Measurements from ENCODE around the gene SDCCAG8.

Gene SDCCAG8

DNA sequence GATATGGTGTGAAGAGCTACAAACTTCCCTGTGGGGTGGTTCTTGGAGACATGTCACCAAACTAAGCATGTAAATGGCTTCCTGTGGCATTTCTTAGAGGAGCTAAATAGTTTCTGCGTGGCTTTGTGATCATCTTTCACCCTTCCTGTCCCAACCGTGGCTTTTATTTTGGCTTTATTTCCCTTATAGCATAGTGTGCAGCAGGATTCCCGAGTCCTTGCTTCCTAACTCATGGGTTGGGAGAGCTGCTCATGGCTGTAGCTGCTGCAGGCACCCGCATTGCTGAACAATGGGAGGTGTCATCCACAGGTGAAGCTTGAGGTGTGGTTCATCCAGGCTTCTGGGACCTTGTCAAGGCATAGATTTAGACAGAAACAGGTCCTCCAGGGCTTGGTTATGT lies 192.0 kb downstream of the SDCCAG8 start:
- no peak for ATAC-seq
- Mint-ChIP-seq H3K36me3 (peaks cover 14% of the 10 kb centered on the region), H3K4me3 (no peak overlapping the region), H3K9me3 (no peaks in the 10 kb centered on the region), H3K27ac (no peak overlapping the region), H3K27me3 (no peaks in the 10 kb centered on the region), H3K4me1 (peaks cover 19% of the 10 kb centered on the region)

DNA sequence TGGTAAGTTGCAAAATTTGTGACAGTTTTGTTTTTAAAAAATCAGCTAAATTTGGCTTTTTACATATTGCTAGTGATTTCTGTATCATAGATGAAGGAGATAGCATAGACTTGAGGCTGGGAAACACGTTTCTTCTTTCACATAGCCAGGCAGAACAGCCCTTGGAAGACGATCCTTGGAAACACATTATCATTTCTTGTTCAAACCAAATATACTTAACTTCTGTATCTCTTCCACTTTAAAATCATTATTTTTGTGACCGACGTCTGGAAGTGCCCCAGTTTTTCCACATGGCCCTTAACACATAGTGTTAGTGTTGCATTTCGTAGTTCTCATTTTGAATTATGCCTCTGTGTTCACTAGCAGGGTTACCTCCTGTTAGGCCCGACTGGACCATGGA lies 193.5 kb downstream of the SDCCAG8 start:
- Mint-ChIP-seq H3K27ac (no peak overlapping the region), H3K4me3 (no peak overlapping the region), H3K4me1 (peaks cover 13% of the 10 kb centered on the region), H3K36me3 (peaks cover 14% of the 10 kb centered on the region), H3K9me3 (no peaks in the 10 kb centered on the region), H3K27me3 (no peaks in the 10 kb centered on the region)
- ATAC-seq, result no peak

DNA sequence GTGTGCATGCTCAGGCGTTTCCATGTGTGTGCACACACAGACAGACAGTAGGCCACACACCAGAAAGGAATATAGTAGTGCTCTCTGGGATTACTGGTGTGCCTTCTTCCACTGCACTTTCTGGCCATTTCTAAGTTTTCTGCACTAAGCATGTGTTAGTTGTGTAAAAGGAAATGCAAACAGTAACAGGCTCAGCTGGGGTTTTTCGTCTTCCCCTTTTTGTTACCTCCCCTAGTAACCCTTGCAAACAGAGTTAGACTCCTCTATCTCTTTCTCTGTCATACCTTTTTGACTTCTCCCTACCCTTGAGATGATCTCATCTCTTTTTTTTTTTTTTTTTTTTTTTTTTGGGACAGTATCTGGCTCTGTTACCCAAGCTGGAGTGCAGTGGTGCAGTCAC lies 196.3 kb downstream of the SDCCAG8 start:
- Mint-ChIP-seq H3K4me3 (no peak overlapping the region), H3K4me1 (peaks cover 13% of the 10 kb centered on the region), H3K36me3 (peaks cover 23% of the 10 kb centered on the region), H3K27me3 (no peaks in the 10 kb centered on the region), H3K9me3 (no peaks in the 10 kb centered on the region), H3K27ac (no peak overlapping the region)
- peak; percentile 31 for ATAC-seq

DNA sequence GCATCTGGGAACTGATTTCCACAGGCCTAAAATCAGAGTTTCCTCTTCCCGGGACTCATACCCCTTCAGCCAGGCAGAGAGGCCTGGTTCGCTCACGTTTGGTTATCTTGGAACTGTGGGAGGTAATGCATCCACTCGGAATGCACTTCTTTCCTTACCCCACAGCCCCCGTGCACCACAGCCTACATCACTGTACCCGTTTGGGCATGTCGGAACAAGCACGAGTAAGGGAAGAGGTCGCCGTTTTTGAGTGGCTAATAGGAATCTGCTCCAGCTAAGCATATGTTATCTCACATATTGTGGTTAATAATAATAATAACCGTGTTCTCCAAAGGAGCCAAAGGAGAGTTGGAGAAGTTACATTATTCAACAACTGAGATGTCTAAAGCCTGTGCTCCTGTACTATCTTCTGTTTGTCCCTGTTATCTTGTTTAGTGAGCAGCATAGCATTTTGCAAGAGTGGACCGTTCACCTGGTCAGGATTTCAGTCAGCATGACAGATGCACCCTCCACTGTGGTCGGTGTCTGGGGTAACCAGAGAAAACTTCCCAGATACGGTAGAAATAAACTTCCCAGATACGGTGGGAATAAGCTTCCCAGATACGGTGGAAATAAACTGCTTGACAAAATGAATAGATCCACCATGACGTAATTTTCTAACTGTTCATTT lies 198.6 kb downstream of the SDCCAG8 start:
- ATAC-seq, result no peak
- H3K36me3 Mint-ChIP-seq, result peaks cover 23% of the 10 kb centered on the region
- no peaks in the 10 kb centered on the region for H3K27me3 Mint-ChIP-seq
- H3K9me3 Mint-ChIP-seq, result no peaks in the 10 kb centered on the region
- no peak overlapping the region for H3K27ac Mint-ChIP-seq
- H3K4me3 Mint-ChIP-seq, result no peak overlapping the region
- peaks cover 24% of the 10 kb centered on the region for H3K4me1 Mint-ChIP-seq

DNA sequence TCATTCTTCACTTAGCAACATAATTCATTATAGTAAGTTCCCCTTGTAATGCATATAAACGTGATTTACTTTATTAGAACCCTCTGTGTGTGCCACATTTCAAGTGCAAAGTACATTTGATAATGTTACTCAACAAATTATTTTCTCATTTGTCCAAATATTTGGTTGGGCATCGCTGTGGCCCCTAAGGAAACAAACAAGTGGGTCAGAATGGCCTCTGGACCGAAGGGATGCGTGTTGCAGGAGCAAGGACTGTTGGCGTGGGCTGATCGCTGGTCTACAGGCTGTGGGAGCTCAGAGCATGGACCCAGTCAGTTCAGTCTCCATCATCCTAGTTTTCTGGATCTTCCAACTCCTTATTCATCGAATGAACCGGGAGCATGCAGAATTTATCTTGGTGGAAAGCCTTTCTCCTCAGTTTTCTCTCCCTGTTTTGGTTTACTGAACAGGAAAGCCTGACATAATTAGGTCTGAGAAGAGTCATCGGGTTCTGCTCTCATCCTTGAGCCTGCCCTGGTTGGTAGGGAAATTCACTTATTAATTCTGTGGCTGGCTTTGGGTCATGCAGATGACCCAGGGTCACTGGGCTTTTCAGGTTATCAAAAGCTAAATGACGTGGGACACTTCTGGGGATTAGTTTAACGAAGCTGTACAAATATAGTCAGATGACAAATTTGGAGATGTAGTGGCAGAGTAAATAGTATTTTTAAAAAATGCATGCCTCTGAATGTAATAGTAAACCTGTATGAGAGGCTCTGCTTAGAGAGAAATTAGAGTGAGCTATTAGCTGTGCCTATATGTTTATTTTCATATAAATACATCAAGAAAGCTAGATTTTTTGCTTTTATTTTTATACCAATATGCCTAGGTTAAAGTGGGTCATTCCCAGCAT lies 200.2 kb downstream of the SDCCAG8 start:
- no peak overlapping the region for H3K27ac Mint-ChIP-seq

DNA sequence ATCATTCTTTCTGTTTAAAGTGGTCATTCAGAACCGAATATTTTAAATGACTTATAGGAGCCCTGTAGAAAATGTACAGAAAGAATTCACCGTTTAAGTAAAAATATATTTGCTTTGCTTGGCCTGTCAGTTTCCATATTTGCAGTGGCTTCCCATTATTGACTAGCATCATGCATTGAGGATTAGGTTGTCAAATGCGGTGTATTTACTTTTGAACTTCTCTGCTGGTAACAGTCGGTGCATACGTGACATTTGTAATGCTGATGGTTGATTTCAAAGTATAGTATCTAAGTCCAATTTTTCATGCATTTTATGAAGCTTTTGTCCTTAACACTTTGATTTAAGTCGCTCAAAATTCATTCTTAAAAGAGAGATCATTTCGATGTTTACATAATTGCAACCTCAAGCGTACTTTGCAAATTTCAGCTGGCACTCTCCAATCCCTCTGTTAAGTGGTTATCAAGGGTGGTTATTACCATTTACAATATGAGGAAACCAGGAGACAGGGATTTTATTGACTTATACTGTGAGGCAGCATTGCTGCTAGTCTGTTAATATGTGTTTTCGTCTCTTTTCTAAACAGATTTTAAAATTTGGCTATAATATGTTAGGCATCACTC lies 201.6 kb downstream of the SDCCAG8 start:
- Mint-ChIP-seq H3K9me3 (no peaks in the 10 kb centered on the region), H3K27me3 (no peaks in the 10 kb centered on the region), H3K36me3 (peaks cover 38% of the 10 kb centered on the region), H3K27ac (no peak overlapping the region), H3K4me3 (no peak overlapping the region), H3K4me1 (peaks cover 12% of the 10 kb centered on the region)
- ATAC-seq, result no peak

More for the DNA sequence above, 200.2 kb downstream of the SDCCAG8 start:
- Mint-ChIP-seq H3K4me3 (no peak overlapping the region), H3K27me3 (no peaks in the 10 kb centered on the region), H3K4me1 (peaks cover 25% of the 10 kb centered on the region), H3K36me3 (peaks cover 32% of the 10 kb centered on the region), H3K9me3 (no peaks in the 10 kb centered on the region)
- no peak for ATAC-seq

DNA sequence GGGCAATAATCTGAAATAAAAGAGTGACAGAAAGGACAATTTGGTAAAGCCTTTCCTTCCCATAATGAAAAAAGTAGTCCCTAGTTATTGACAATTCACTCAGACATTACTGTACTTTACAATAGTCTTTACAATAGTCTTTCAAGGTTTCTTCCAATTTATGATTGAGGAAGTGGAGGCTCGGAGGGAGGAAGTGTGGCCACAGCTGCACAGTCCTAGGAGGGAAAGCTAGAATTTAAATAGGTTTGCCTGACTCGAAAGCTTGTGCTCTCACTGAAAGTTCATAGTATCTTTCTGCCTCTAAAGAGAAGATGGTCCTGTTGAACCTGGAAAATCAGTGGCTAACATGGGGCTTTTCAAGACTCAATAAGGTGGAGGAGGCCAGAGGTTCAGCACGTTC lies 203.2 kb downstream of the SDCCAG8 start:
- Mint-ChIP-seq H3K4me1 (peaks cover 12% of the 10 kb centered on the region), H3K27ac (no peak overlapping the region), H3K9me3 (no peaks in the 10 kb centered on the region), H3K36me3 (peaks cover 38% of the 10 kb centered on the region), H3K27me3 (no peaks in the 10 kb centered on the region), H3K4me3 (no peak overlapping the region)
- ATAC-seq, result no peak

DNA sequence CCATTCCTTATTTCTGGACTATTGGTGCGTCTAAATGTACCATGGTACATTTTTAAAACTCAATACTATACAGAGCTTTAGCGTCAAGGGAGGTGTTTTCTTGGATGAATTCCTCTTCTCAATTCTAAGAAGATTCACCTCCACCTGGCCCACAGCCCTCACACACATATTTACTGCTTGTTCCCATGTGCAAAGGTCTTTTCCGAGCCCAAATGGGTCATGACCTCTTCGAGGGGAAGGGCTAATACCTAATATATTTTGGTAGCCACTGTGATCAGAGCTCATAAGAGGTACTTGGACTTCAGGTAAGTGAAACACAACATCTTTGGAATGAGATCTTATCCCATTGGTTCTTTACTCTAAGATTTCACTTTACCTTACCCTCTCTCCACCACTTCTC lies 205.9 kb downstream of the SDCCAG8 start:
- H3K9me3 Mint-ChIP-seq, result no peaks in the 10 kb centered on the region
- no peaks in the 10 kb centered on the region for H3K27me3 Mint-ChIP-seq
- H3K4me3 Mint-ChIP-seq, result no peak overlapping the region
- ATAC-seq, result no peak
- peaks cover 12% of the 10 kb centered on the region for H3K4me1 Mint-ChIP-seq
- no peak overlapping the region for H3K27ac Mint-ChIP-seq
- peaks cover 29% of the 10 kb centered on the region for H3K36me3 Mint-ChIP-seq

DNA sequence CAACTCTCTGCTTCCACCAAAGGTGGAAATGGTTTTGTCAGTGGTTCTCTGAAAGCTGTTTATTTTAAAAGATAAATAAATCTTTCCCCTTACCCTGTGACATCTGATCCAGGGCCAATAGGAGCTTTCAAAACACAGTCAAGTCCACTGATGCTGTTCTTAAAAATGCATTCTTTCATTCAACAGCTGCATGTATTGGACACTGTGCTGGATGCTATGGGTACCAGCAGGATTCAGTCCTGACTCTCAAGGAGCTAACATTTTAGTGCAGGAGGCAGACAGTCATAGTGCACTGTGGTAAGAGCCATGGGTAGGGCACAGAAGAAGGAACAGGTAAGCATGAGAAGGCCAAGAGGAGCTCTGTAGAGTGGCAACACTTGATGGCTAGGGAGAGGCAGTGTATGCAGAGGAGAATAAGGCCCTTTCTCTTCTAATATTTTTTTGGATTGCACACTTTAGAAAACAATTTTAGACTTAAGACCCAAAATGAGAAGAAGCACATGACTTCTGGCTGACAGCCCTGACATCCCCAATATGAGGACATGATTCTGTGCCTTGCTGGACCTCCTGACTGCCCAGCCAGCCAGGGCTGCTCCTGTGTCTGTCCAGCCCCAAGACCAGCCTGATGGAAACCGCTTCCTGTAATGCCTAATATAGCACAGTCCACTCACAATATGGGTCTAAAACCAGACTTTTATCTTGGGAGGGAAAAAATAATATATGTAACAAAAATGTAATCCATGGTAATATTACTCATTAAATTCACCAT lies 207.3 kb downstream of the SDCCAG8 start:
- no peaks in the 10 kb centered on the region for H3K27me3 Mint-ChIP-seq
- peaks cover 12% of the 10 kb centered on the region for H3K4me1 Mint-ChIP-seq
- H3K9me3 Mint-ChIP-seq, result no peaks in the 10 kb centered on the region
- peaks cover 33% of the 10 kb centered on the region for H3K36me3 Mint-ChIP-seq
- no peak for ATAC-seq
- H3K27ac Mint-ChIP-seq, result no peak overlapping the region
- H3K4me3 Mint-ChIP-seq, result no peak overlapping the region

DNA sequence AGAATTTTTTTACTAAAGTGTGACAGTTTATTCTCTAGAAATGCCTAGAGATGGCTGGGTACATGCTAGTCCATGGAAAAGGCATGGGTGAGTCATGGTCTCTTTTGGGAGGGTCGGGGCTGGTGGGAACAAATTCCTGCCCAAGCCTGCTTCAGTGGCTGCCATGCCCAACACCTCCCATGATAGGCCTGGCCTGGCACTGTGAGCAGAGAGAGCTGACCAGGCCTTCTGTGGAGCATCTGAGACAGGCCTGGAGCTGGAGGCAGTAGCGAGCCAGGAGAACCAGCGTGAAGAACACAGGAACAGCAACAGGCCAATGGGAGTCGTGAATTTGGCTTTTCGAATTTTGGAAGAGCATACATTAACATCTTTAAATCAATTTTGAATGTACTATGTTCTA lies 209.2 kb downstream of the SDCCAG8 start:
- no peak for ATAC-seq
- no peaks in the 10 kb centered on the region for H3K9me3 Mint-ChIP-seq
- no peaks in the 10 kb centered on the region for H3K27me3 Mint-ChIP-seq
- no peaks in the 10 kb centered on the region for H3K4me1 Mint-ChIP-seq
- H3K36me3 Mint-ChIP-seq, result peaks cover 39% of the 10 kb centered on the region
- no peak overlapping the region for H3K4me3 Mint-ChIP-seq
- H3K27ac Mint-ChIP-seq, result no peak overlapping the region

DNA sequence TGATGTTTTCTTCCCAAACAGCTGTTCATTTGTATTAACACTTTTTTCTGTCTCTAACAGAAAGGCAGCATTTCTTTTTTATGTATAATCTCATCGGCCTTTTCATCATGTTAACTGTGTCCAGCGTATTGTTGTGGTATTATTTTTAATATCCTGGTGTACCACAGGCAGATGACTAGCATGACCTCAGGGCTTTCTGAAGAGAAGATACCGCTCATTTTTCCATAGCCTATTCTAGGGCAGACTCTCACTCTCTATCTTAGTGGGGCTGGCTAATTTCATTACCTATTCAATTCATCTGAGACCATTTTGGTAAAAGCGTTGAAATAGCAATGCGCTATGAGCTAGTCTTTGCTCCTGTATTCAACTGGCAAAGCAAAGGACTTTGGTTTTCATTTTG lies 209.9 kb downstream of the SDCCAG8 start:
- peaks cover 39% of the 10 kb centered on the region for H3K36me3 Mint-ChIP-seq
- no peaks in the 10 kb centered on the region for H3K4me1 Mint-ChIP-seq
- peak; percentile 16 for ATAC-seq
- no peak overlapping the region for H3K27ac Mint-ChIP-seq
- H3K4me3 Mint-ChIP-seq, result no peak overlapping the region
- no peaks in the 10 kb centered on the region for H3K27me3 Mint-ChIP-seq
- H3K9me3 Mint-ChIP-seq, result no peaks in the 10 kb centered on the region

DNA sequence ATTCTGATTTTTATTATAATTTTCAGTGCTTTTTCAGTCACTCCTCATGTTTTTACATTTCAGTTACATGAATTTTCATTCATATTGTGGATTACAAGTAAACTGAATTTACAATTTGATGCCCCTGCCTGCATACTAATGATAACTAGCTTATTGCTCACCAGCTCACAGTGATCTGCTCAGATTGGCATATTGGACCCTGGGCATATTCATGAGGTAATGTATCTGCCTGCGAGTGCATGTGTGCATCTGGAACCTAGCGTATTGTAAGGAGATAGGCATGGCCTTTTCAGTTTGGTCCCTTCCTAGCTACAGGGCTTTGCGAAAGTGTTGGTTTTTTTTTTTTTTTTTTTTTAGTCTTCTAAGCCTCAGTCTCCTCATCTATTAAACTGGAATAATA lies 213.7 kb downstream of the SDCCAG8 start:
- no peaks in the 10 kb centered on the region for H3K9me3 Mint-ChIP-seq

DNA sequence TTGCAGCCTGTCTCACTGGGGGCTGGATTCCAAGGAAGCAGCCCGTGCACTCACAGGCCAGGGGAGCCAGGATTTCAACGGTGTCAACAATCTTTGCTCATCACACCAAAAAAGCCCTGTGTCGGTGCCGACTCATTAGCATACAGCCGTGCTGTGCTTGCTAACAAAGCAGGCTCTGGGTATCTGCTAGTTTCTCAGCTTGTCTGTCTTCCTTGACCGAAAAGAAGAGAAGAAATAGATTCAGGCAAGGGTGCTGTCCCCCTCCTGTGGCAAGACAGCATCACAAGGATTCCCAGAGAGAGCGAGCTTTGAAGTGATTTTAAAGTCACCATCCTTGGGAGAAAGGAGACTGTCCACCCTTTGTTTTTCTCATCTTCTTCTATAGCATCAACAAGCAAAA lies 214.7 kb downstream of the SDCCAG8 start:
- H3K36me3 Mint-ChIP-seq, result peaks cover 32% of the 10 kb centered on the region
- no peak overlapping the region for H3K27ac Mint-ChIP-seq
- no peak for ATAC-seq
- H3K27me3 Mint-ChIP-seq, result no peaks in the 10 kb centered on the region
- no peaks in the 10 kb centered on the region for H3K9me3 Mint-ChIP-seq
- H3K4me3 Mint-ChIP-seq, result no peak overlapping the region
- H3K4me1 Mint-ChIP-seq, result peaks cover 24% of the 10 kb centered on the region

More for the DNA sequence above, 213.7 kb downstream of the SDCCAG8 start:
- peaks cover 24% of the 10 kb centered on the region for H3K4me1 Mint-ChIP-seq
- no peak for ATAC-seq
- H3K36me3 Mint-ChIP-seq, result peaks cover 38% of the 10 kb centered on the region
- H3K27me3 Mint-ChIP-seq, result no peaks in the 10 kb centered on the region
- no peak overlapping the region for H3K4me3 Mint-ChIP-seq
- no peak overlapping the region for H3K27ac Mint-ChIP-seq

DNA sequence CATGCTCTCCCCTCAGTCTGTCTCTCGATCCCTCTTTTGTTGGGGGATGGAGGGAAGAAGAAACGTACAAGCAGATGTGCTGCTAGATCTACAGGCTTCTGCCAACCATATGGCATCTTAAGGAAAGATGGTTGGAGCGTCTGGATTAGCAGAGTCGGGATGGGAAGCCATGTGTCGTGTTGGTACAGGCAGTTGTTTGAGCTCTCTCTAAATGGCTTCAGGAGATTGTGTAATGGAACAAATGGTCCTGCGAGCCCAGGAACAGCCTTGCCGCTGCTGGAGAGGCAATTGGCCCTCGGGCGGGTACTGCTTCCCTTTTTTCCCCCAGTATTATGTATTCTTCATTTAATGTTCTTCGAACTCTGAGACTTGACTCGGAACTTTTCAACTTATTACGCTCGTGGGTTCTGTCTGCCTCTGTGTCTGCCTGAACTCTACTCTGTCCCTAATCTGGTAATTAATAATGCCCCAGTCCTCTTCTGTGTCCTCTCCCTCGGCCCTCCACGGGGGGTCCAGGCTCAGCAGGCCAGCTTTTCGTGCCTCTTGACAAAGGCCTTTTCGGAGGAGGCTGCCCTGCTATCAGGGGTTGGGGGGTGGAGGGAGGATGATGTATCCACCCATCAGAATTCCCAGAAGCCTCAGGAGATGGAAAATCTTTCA lies 215.3 kb downstream of the SDCCAG8 start:
- H3K36me3 Mint-ChIP-seq, result peaks cover 36% of the 10 kb centered on the region
- peaks cover 24% of the 10 kb centered on the region for H3K4me1 Mint-ChIP-seq
- no peak for ATAC-seq
- no peaks in the 10 kb centered on the region for H3K27me3 Mint-ChIP-seq
- no peaks in the 10 kb centered on the region for H3K9me3 Mint-ChIP-seq
- H3K4me3 Mint-ChIP-seq, result no peak overlapping the region
- no peak overlapping the region for H3K27ac Mint-ChIP-seq

All from stimulated activated memory B cell treated with anti-CD40 and anti-IgM and Interleukin-4, amounts not matched to agents 10 μg/mL and 1 μg/mL and 100 μg/mL, for 72 hours (primary cell).